HEK293T (cell line): Measurements from ENCODE around the gene MAP2K2.

Experiments
- ARNT ChIP-seq: fragments of 450-650 bp; IDR thresholded peaks from 2 replicates; pipeline ENCODE4 v1.6.1; 2017; ENCODE audit warnings: mild to moderate bottlenecking
- BHLHE40 ChIP-seq: fragments of 450-650 bp; IDR thresholded peaks from 2 replicates; pipeline ENCODE4 v1.6.1; 2016; ENCODE audit warnings: mild to moderate bottlenecking, moderate library complexity, borderline replicate concordance
- CTBP1 ChIP-seq: fragments of 450-650 bp; IDR thresholded peaks from 2 replicates; pipeline ENCODE4 v1.6.1; 2016; ENCODE audit warnings: borderline replicate concordance
- ELF4 ChIP-seq: fragments of 450-650 bp; IDR thresholded peaks from 2 replicates; pipeline ENCODE4 v1.6.1; 2017; ENCODE audit warnings: antibody characterized with exemption
- FOXA1 ChIP-seq: fragments of 450-650 bp; IDR thresholded peaks from 2 replicates; pipeline ENCODE4 v1.6.1; 2016; ENCODE audit warnings: mild to moderate bottlenecking
- FOXK2 ChIP-seq: fragments of 450-650 bp; IDR thresholded peaks from 2 replicates; pipeline ENCODE4 v1.6.1; 2016; ENCODE audit warnings: mild to moderate bottlenecking
- FOXM1 ChIP-seq: fragments of 450-650 bp; IDR thresholded peaks from 2 replicates; pipeline ENCODE4 v1.6.1; 2017; ENCODE audit warnings: mild to moderate bottlenecking, borderline replicate concordance
- SP1 ChIP-seq: fragments of 450-650 bp; IDR thresholded peaks from 2 replicates; pipeline ENCODE4 v1.6.1; 2017
- TARDBP ChIP-seq: fragments of 450-650 bp; IDR thresholded peaks from 2 replicates; pipeline ENCODE4 v1.6.1; 2016

DNA sequence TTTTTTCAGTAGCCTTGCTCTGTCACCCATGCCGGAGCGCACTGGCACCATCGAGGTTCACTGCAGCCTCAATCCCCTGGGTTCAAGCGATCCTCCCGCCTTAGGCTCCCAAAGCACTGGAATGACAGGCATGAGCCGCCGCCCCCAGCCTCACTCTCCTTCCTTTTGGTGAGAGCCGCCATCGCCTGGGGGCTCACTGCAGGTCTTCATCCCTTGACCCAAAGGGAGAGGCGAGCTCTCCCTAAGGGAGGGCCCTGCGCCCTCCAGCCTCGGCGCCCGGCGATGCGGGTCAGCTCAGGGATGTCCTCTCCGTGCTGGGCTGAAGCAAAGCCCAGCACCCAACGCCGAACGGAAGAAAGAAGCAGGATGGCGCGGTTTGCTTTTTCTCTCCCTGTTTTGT, 34.0 kb downstream of the MAP2K2 start:
- TF ChIP-seq TARDBP, result no peak
- TF ChIP-seq BHLHE40, result no peak
- TF ChIP-seq FOXM1, result no peak
- no peak for TF ChIP-seq SP1
- TF ChIP-seq FOXA1, result no peak
- no peak for TF ChIP-seq FOXK2
- no peak for TF ChIP-seq ELF4
- TF ChIP-seq CTBP1, result no peak
- no peak for TF ChIP-seq ARNT
